CD4-positive, alpha-beta T cell treated with Interleukin-4 for 4 hours (primary cell): ENCODE results near the gene CSPG4.
A peak's percentile ranks its signal among the peaks of the same experiment; 100 is the strongest.
"Not testable (repeated sequence)": the region's sequence is repeated elsewhere in the genome, so short reads cannot be mapped to it uniquely, and the experiment has no call there.

ENCODE experiments used
- DNase-seq: peaks from one replicate; pipeline ENCODE4 v3.0.0-alpha.2; 2020

The CSPG4 gene

GRCh38 chr15:75686212-75686642, 26.4 kb downstream of the CSPG4 start:
- peak; percentile 64 for DNase-seq

DNA sequence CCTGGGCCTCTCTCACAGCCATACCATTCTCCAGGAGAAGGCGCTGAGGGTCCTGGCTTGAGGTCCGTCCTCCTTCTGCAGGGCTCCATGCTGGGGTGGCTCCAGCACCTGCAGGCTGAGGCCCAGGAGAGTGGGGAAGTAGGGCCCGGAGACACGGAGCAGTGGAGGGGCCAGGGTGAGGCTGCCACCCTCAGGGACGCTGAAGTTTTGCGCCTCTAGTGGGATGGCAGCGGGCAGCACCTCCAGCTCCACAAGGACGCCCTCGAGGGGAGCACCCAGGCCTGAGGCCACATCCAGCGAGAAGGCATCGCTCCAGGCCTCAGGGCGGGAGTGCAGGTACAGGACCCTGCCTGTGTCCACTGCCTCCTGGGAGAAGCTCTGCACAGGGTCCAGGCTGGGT, 27.5 kb downstream of the CSPG4 start:
- DNase-seq = no peak

- no peak for DNase-seq
Measured at GRCh38 chr15:75684648-75685047, 28.0 kb downstream of the CSPG4 start.

DNA sequence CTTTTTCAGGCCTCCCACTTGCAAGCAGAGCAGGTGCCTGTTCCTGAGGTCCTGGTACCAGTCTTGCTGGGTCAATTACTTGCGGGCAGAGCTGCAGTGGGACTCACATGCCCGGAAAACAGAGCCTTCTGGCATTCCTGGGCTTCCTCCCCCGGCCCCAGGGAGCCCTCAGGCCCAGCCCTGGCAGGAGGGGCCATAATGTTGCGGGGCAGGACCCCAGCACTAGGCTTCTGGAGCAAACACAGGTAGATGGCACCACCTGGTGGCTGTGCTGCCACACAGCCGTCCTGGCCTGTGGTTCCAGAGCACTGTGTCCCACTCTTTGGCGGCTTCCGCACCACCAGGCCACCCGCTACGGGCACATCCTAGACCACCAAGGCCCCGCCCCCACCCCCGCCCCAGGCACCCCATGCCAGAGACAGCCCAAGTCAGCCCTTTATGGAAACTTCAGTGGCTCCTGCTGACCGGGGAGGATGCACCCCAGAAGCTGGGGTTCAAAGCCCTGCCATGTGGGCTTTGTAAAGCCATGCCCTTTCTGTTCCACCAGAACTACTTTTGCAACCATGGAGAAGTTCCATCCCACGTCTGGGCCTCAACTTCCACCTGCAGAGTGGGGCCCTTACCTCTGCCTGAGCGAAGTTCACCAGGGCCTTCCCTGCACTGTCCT, 28.9 kb downstream of the CSPG4 start:
- peak; percentile 38 for DNase-seq

DNA sequence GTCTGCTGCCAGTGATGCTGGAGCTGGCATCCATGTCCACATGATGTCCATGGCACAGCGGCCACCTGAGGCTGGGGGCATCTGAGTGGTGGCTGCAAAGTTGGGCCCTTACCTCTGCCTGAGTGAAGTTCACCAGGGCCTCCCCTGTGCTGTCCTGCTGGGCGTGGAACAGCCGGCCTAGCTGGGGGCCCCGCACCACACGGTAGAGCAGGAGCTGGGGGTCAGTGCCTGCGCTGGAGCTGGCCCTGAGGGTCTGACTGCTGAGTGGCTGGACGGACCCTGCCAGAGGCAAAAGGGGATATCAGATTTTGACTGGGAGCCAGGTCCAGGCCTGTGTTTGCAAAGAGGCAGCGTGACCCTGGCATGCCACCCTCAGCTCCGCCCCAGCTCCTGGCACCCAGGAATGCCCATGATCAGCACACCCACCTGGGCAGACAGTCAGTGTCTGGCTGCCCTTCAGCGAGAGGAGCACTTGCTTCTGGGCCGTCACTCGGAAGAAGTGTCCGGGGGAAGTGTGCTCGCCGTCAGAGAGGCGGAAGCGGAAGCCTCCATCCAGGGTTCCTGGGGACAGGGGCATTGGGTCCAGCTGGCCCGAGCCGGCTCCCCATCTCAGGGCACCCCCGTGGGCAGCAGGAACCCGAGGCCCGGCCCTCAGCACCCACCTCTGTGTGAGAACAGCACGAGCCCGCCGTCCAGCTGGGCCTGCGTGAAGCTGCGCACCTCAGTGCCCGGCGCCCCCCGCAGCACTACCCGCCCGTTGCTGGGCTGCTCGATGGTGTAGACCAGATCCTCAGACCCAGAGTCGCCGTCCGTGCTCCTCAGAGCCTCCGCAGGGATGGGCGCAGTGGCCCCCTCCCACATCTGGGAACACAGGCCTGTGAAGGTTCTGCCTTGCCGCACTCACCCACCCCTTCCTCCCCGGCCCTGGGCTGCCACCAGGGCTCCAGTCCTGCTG, 30.2 kb downstream of the CSPG4 start:
- no peak for DNase-seq

GRCh38 chr15:75680007-75680789, 32.5 kb downstream of the CSPG4 start:
- DNase-seq = no peak

DNA sequence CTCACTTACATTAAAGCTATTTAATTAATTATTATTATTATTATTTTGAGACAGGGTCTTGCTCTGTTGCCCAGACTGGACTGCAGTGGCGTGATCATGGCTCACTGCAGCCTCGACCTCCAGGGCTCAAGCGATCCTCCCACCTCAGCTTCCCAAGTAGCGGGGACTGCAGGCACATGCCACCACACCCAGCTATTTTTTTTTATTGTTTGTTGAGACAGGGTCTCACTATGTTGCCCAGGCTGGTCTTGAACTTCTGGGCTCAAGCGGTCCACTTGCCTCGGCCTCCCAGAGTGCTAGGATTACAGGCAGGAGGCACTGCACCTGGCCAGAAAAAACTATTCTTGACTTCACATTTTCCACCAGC, 34.3 kb downstream of the CSPG4 start:
- not testable (repeated sequence) for DNase-seq

GRCh38 chr15:75677465-75678323, 35.0 kb downstream of the CSPG4 start:
- DNase-seq = no peak

GRCh38 chr15:75676688-75677464, 35.8 kb downstream of the CSPG4 start:
- DNase-seq = no peak

DNA sequence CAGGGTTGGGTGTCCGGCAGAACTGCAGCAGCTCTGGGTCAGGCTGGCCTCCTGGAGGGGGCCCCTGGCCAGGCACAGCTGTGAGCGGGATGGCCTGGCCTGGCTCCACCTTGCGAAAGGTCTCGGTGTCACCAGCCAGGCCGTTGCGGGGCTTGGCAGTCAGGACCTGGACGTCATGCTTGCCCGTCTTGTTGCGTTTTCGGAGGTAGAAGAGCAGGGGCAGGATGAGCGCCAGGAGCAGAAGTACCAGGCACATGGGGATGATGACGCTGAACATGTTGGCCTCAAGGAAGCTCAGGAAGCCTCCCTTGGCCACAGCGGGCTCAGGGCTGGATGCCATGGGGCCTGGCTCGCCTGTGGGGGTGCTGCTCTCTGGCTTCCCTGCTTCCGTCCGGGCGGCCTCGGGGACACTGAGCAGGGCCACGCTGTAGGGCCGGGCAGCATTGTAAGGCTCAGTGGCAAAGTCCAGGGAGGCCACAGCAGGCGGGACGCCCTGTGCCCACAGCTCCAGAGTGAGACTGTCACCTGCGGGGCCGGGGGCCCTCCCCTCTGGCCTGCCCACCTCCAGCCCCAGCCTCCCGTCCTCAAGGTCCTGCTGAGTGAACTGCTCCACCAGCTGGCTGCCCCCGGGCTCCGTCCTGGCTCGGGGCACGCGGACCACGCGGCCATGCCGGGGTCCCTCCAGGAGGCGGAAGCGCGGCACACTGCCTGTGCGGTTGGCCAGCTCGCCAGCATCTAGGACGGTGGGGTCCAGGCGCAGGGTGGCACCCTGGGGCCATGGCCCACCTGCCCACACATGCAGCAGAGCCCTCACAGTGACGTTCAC, 36.9 kb downstream of the CSPG4 start:
- no peak for DNase-seq

DNA sequence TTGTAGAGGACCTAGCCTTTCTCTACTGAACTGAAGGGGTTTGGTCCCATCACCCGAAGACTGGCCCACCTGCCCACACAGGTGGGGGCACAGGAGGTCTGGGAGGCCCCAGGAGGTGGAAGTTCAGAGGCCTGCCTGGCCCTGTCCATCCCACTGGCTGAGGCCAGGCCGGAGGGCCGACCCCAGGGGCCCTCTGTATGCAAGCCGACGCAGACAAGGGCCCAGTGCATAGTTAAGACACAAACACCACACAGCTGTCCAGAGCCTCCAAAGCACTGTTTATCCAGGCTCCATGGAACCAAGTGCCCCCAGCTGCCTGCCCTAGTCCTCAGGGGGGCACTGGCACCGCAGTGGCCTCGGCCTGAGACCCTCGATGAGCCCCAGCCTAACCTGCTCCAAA, 38.3 kb downstream of the CSPG4 start:
- DNase-seq = no peak

- DNase-seq = no peak
Measured at GRCh38 chr15:75673426-75674235, 39.0 kb downstream of the CSPG4 start.

GRCh38 chr15:75672646-75673425, 39.8 kb downstream of the CSPG4 start:
- DNase-seq = no peak

GRCh38 chr15:75671730-75672602, 40.7 kb downstream of the CSPG4 start:
- DNase-seq = no peak

DNA sequence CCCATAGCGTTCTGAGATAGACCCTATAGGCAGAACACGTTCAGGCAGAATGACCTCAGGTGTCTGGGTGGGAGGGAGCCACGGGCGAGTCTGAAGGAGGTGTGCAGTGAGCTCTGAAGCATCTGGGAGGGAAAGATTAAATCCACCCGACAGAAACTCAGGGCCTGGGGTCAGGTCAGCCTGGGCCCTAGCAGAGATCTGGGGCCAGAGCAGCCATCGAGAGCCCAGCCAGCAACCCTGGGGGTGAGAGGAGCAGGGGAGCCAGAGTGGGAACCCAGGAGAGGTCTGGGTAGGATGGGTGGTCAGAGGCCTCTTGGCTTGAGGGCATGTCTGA, 42.8 kb downstream of the CSPG4 start:
- DNase-seq = no peak

- no peak for DNase-seq
Measured at GRCh38 chr15:75669191-75669878, 43.3 kb downstream of the CSPG4 start.

- DNase-seq = no peak
Measured at GRCh38 chr15:75666823-75667501, 45.7 kb downstream of the CSPG4 start.
